Mesothelial cell of epicardium (in vitro differentiated cells): ENCODE measurements around the gene TBATA. TPM values are rescaled to one million over a fixed set of nuclear protein-coding genes. Genes with fewer than 3 reads are reported as not detected.

Source experiments
- DNase-seq, 2 experiments: peaks; one replicate each; pipeline ENCODE4 v3.0.0; 2021; ENCODE audit warnings: low spot score in 2 of 2; ENCODE audit not compliant: unreplicated experiment in 2 of 2
- H3K27ac Mint-ChIP-seq: 2 replicates; pipeline ENCODE4 v1.8.0; 2021; ENCODE audit warnings: mixed read lengths
- H3K27me3 Mint-ChIP-seq: 2 replicates; pipeline ENCODE4 v1.8.0; 2021; ENCODE audit warnings: low read depth, mixed read lengths
- H3K36me3 Mint-ChIP-seq: 2 replicates; pipeline ENCODE4 v1.8.0; 2021; ENCODE audit warnings: mixed read lengths
- H3K4me1 Mint-ChIP-seq: 2 replicates; pipeline ENCODE4 v1.8.0; 2021; ENCODE audit warnings: mixed read lengths
- H3K4me3 Mint-ChIP-seq: 2 replicates; pipeline ENCODE4 v1.8.0; 2021; ENCODE audit warnings: mild to moderate bottlenecking, moderate library complexity, mixed read lengths
- H3K9me3 Mint-ChIP-seq: 2 replicates; pipeline ENCODE4 v1.8.0; 2021; ENCODE audit warnings: mixed read lengths
- total RNA-seq: library from RNA; stranded (reverse); gene quantifications from 3 replicates; pipeline ENCODE4 v1.2.1, GENCODE V29; 2021
- TF ChIP-seq, protein P1 (sequence below): fragments of 200-600 bp; sonication (generic); IDR thresholded peaks from one replicate; pipeline ENCODE4 v1.5.0; 2021; ENCODE audit warnings: antibody characterized with exemption; ENCODE audit not compliant: unreplicated experiment

Gene TBATA
- total RNA-seq, 1 donor from 2014 or later, result not detected

DNA sequence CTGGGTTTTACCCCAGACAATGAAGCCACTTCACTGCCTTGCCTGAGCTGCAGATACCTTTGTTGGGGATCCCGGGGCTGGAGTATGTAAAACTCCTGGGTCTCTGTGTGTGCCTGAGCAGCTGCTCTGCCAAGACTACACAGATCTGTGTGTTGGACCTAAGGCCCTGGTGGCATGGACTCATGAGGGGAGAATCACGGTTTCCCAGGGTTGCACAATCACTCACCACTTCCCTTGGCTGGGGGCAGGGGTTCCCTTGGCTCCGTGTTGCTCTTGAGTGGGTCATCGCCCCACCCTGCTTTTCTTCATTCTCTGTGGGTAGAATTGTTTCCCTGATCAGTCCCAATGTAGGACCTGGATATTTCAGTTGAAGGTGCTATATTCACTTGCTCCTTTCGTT, 13.9 kb upstream of the TBATA start:
- no peaks in the 10 kb centered on the region for H3K4me1 Mint-ChIP-seq
- no peak for DNase-seq
- TF ChIP-seq, protein P1, sequence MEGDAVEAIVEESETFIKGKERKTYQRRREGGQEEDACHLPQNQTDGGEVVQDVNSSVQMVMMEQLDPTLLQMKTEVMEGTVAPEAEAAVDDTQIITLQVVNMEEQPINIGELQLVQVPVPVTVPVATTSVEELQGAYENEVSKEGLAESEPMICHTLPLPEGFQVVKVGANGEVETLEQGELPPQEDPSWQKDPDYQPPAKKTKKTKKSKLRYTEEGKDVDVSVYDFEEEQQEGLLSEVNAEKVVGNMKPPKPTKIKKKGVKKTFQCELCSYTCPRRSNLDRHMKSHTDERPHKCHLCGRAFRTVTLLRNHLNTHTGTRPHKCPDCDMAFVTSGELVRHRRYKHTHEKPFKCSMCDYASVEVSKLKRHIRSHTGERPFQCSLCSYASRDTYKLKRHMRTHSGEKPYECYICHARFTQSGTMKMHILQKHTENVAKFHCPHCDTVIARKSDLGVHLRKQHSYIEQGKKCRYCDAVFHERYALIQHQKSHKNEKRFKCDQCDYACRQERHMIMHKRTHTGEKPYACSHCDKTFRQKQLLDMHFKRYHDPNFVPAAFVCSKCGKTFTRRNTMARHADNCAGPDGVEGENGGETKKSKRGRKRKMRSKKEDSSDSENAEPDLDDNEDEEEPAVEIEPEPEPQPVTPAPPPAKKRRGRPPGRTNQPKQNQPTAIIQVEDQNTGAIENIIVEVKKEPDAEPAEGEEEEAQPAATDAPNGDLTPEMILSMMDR, result no peak

DNA sequence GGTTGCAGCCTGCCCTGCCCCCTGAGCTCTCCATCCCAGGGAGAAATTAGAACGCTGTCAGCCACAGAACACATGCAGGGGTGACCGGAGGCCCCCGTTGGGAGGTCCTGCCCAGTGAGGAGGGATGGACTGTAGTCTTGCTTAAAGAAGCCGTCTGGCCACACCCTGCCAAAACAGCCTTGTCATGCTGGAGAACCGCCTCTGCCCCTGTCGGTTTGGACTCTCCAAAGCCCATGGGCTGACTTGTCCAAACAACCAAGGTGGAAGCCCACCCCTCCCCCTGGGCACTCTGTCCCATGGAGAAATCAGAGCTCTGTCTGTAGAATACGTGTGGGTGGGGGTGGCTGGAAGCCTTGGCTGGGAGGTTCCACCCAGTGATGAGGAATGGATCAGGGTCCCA, 12.7 kb upstream of the TBATA start:
- no peaks in the 10 kb centered on the region for H3K4me1 Mint-ChIP-seq
- H3K36me3 Mint-ChIP-seq, result no peaks in the 10 kb centered on the region
- H3K27ac Mint-ChIP-seq, result no peak overlapping the region
- TF ChIP-seq, protein P1, result no peak
- peaks cover 22% of the 10 kb centered on the region for H3K9me3 Mint-ChIP-seq
- H3K27me3 Mint-ChIP-seq, result peaks cover 13% of the 10 kb centered on the region
- H3K4me3 Mint-ChIP-seq, result no peak overlapping the region
- no peak for DNase-seq

More for the DNA sequence above, 13.9 kb upstream of the TBATA start:
- H3K36me3 Mint-ChIP-seq, result no peaks in the 10 kb centered on the region
- H3K9me3 Mint-ChIP-seq, result peaks cover 22% of the 10 kb centered on the region
- H3K27ac Mint-ChIP-seq, result no peak overlapping the region
- H3K27me3 Mint-ChIP-seq, result peaks cover 13% of the 10 kb centered on the region
- H3K4me3 Mint-ChIP-seq, result no peak overlapping the region

DNA sequence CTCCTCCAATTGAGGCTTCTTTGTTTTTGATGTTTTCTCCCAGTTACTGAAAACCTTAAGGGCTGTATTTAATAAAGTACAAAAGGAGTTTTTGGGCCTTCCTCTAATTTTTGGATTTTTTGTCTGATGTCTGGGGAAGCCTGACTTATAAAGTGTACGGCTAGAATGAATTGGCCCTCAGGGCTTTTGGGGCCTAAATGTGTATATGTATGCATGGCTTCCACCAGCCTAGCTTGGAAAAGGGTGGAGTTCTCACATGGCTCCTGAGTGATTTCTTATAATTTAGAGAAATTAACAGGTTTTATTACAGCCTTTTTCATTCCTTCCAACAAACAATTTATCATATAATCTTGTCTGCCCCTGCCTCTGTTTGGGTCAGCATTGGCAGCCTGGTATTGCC, 10.4 kb upstream of the TBATA start:
- H3K36me3 Mint-ChIP-seq, result no peaks in the 10 kb centered on the region
- no peak overlapping the region for H3K4me3 Mint-ChIP-seq
- peaks cover 11% of the 10 kb centered on the region for H3K9me3 Mint-ChIP-seq
- TF ChIP-seq, protein P1, result no peak
- H3K27ac Mint-ChIP-seq, result no peak overlapping the region
- peaks cover 12% of the 10 kb centered on the region for H3K27me3 Mint-ChIP-seq
- no peaks in the 10 kb centered on the region for H3K4me1 Mint-ChIP-seq
- no peak for DNase-seq

DNA sequence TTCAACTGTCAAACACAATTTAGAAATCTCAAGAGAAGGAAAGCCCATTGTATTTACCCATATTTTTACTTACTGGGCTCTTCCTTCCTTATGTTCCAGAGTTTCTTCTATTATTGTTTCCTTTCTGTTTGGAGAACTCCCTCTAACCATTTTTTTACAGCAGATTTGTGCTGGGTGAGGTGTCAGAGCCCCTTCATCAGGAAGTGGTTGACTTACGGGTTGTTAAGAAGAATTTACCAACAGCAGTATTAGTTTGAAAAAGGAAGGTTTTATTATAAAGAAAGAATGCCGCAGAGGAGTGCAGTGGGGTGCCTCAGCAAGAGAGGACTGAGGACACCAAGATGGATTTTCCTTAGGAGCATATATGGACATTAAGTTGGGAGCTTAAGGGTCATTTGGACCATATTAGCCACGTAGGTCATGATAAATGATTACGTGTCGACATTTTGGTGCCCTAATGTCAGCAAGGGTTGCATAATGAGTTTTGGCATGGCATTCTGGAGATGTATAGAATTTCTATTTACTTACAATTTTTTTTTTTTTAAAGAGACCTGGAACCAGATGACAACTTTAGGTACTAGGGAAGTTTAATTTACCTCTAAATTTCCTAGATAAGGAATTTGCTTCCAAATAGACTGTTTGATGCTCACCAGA, 6.3 kb upstream of the TBATA start:
- Mint-ChIP-seq H3K27me3 (peaks cover 4% of the 10 kb centered on the region), H3K27ac (no peak overlapping the region), H3K9me3 (peaks cover 17% of the 10 kb centered on the region), H3K4me1 (no peaks in the 10 kb centered on the region), H3K4me3 (no peak overlapping the region), H3K36me3 (no peaks in the 10 kb centered on the region)
- TF ChIP-seq, protein P1, result no peak
- DNase-seq, result no peak

DNA sequence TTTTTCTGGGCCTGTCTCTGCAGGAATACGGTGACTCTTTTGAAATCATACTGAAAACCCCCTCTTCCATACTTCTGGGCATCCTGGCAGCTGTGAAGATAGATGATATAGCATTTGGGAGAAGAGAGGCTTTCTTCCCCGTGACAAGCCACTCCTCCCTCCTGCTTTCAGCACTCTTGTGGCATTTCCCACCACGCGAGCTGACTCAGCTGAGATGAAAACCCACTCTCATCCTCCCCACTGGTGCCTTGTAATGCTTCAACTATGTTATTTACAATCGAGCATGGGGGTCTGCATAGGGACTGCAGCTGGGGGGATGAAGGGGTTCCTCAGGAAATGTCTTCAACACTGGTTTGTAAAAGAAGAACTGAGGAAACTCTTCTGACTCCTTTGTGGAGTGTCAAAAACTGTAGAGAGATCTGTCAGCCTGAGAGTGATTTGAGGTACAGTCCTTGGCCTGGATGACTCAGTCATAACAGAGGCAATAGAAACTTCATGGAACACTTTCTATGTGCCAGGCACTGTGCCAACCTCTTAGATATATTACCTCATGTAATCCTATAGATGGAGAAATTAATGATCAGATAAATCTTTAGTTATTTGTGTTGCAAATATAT, 1.7 kb upstream of the TBATA start:
- H3K4me3 Mint-ChIP-seq, result no peak overlapping the region
- H3K9me3 Mint-ChIP-seq, result peaks cover 15% of the 10 kb centered on the region
- H3K27ac Mint-ChIP-seq, result no peak overlapping the region
- TF ChIP-seq, protein P1, result no peak
- DNase-seq, result peak in 1 of 2 experiments; percentile 13
- H3K27me3 Mint-ChIP-seq, result peaks cover 4% of the 10 kb centered on the region
- no peaks in the 10 kb centered on the region for H3K36me3 Mint-ChIP-seq
- no peaks in the 10 kb centered on the region for H3K4me1 Mint-ChIP-seq
